ENCODE data around the gene TNFRSF6B.

The TNFRSF6B gene

DNA sequence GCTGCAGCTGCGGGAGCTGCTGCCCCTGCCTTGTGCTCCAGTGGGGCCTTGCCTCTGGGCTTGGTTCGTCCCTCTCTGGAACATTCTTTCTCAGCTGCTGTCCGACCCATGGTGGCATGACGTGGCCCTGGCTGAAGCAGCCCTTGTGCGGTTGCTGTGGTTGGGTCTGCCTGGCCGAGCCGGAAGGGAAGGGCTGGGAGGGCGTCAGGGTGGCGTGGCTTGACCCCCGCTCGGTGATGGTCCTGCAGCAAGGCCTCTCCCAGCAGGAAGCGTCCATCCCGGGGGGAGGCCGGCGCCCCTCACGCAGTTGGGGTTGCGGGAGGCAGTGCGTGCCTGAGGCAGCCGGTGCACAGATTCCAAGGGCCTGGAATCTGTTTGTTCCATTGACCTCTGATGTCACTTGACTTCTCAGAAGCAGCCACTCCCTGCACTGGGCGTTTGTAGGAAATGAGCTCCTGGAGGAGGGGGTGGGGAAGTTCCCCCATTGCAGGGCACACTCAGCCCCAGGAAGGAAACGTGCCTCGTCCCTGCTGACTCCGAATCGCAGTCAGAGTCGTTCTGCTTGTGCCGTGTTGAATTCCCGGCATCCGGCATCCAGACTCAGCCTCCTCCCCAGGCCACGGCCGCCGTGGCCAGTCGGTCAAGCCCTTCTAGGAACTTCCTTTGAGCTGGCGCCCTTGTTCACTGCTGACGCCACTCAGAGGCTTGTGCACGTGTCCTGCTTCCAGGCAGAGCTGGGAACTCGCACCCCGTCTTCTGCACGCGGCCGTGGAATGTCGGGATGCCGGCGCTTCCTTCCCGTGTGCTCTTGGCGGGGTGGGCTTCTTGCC lies 9.7 kb upstream of the TNFRSF6B start:
- no peak for DNase-seq

DNA sequence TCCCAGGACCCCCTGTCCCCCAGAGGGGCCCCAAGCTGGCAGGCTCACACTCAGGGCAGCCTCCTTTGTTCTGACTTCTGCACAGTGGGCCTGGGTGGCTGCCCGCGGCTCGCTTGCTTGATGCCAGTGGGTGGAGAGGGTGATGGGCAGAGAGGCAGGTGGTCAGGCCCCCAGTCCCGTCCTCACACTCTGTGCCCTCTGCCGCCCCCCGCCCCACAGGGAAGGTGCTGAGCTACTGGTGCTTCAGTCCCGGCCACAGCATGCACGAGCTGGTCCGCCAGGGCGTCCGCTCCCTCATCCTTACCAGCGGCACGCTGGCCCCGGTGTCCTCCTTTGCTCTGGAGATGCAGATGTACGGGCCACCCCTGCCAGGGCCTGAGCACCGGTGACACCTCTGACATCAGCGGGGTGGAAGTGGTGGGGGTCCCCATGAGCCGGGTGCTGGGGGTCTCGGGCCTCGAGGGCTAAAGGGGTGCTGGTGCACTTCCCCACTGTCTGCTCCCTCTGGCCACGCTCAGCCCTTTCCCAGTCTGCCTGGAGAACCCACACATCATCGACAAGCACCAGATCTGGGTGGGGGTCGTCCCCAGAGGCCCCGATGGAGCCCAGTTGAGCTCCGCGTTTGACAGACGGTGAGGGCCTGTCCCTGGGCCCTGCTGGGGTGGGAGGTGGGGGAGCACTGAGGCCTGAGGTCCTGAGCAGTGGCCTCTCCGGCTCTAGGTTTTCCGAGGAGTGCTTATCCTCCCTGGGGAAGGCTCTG lies 8.9 kb upstream of the TNFRSF6B start:
- DNase-seq: no peak

DNA sequence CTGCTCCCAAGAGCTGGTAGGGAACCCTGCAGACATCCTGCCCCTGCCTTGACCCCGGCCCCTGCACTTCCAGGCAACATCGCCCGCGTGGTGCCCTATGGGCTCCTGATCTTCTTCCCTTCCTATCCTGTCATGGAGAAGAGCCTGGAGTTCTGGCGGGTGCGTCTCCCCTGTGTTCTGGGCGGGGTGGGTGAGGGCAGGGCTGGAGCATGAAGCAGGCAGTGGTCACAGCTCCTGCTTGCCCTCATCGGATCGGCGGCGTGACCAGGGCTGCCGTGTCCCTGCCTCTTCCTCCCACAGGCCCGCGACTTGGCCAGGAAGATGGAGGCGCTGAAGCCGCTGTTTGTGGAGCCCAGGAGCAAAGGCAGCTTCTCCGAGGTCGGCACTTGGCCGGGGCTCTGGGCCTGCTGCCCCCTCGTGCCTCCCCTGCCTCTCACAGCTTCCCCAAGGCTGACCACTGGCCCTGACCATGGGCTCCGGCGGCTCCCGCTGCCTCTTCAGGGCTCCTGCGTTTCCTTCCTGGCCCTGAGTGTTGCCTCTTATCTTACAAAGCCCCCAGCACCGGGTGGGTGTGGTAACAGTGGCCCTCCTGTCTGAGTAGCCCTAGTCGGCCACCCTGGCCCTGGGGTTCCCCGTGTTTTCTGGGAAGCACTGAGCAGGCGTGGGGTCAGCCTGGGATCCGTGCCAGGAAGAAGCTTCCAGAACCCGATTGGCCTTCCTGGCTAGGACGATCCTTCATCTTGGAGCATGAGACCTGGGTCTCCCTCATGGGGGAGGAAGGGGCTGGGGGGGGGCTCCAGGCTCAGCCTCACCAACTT lies 8.0 kb upstream of the TNFRSF6B start:
- no peak for DNase-seq

DNA sequence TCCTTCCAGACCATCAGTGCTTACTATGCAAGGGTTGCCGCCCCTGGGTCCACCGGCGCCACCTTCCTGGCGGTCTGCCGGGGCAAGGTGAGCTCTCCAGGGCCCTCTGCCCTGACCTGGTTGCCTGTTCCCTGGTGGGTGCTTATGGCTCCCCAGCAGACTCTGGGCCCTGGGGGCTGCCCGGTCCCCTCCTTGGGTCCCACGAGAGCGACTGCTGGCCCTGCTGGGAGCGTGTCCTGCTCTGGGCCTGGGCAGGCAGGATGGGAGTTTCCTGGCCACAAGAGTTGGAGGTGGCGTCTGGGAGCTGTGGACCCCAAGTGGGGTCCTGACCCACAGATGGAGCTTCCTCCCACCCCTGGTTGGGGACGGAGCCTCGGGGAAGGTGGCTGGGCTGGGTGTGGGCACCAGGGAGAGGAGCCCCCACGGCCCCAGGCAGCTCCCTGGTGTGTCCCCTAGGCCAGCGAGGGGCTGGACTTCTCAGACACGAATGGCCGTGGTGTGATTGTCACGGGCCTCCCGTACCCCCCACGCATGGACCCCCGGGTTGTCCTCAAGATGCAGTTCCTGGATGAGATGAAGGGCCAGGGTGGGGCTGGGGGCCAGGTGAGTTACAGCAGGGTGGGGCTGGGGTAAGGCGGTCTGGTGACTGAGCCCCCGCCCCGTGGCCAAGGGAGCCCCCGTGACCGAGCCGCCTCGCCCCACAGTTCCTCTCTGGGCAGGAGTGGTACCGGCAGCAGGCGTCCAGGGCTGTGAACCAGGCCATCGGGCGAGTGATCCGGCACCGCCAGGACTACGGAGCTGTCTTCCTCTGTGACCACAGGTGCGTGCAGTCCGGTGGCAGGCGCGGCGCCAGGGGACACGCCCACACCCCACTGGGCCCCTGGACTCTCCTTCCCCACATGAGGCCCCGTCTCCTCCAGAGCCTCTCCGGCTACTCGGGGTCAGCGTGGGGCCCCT lies 7.1 kb upstream of the TNFRSF6B start:
- DNase-seq: no peak

DNA sequence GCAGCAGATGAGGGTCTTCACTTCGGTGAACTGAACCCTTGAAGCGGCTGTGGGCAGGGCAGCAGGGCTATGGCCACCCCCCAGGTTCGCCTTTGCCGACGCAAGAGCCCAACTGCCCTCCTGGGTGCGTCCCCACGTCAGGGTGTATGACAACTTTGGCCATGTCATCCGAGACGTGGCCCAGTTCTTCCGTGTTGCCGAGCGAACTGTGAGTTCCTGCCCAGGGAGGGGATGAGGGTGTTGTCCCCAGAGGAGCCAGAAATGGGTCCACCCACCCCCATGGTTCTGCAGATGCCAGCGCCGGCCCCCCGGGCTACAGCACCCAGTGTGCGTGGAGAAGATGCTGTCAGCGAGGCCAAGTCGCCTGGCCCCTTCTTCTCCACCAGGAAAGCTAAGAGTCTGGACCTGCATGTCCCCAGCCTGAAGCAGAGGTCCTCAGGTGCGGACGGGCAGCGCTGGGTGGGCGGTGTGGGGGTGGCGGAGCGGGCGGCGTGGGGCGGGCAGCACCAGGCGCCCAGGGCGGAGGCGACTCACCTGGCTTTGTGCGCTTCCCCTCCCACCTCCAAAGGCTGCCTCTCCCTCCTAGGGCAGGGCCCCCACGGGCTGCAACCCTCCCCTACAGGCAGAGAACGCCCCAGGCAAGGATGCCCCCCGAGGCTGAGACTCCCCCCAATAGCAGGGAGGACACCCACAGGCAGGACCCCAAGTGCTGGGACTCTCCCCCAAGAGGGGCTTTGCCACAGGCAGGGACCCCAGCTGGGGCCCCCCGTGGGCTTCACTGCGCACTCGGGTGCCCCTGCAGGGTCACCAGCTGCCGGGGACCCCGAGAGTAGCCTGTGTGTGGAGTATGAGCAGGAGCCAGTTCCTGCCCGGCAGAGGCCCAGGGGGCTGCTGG lies 6.2 kb upstream of the TNFRSF6B start:
- DNase-seq: no peak

DNA sequence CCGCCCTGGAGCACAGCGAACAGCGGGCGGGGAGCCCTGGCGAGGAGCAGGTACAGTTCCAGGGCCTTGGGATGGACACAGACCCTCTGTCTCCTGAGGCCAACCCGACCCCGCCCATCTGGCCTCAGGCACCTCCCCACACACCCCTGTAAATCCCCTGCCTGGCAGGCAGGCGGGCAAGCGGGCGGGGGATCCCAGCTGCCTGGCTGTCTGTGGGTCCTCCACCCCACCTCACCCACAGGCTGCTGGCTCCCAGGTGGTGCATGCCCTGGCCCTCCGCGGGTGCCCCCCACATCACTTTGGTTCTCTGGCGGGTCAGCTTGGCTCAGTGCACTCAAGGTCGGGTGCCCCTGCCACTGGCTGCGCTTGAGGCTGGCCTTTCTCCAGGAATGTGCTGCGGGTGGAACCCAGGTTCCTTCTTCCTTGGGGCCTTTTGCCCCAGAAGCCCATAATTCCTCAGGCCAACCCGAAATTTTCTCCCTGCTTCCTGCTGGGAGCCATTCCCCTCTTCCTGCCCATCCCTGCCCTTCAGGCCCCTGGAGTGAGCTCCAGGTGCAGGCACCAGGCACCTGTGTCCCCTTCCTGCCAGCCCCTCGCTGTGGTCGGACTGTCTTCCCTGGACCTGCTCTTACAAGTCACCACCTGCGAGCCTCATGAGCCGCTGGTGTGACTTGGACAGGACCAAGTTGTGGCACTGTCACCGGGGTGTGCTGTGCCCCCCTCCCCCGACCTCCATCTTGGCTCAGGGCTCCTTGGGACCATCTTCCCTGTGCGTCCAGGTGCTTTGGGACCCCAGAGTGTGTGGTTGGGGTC lies 5.3 kb upstream of the TNFRSF6B start:
- DNase-seq: no peak

DNA sequence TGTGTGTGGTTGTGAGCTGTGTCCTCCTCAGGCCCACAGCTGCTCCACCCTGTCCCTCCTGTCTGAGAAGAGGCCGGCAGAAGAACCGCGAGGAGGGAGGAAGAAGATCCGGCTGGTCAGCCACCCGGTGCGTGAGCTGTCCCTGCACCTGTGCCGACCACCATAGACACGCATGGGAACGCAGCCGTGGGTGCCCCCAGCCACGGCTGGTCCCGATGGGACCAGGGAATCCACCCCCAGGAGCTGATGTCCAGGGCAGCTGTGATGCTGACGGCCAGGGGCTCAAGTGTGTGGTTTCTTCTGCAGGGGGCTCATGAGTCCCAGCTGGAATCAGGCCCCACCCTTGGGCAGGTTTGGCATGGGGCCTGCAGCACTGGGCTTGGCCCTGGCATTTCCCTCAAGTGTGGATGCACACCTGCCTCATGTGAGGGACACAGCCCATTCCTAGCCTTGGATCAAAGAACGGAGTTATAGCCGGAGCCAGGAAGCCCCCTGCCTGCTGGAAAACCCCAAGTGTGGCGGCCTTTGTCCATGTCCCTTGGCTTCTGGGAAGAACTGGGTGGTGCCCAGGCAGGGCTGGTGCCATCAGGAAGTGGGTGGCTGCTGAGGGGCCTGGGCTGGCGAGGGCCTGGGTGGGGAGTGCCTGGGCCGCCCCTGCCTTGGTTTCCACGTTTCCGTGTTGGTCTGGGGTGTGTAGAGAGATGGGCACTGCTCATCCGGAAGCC lies 4.6 kb upstream of the TNFRSF6B start:
- no peak for DNase-seq

DNA sequence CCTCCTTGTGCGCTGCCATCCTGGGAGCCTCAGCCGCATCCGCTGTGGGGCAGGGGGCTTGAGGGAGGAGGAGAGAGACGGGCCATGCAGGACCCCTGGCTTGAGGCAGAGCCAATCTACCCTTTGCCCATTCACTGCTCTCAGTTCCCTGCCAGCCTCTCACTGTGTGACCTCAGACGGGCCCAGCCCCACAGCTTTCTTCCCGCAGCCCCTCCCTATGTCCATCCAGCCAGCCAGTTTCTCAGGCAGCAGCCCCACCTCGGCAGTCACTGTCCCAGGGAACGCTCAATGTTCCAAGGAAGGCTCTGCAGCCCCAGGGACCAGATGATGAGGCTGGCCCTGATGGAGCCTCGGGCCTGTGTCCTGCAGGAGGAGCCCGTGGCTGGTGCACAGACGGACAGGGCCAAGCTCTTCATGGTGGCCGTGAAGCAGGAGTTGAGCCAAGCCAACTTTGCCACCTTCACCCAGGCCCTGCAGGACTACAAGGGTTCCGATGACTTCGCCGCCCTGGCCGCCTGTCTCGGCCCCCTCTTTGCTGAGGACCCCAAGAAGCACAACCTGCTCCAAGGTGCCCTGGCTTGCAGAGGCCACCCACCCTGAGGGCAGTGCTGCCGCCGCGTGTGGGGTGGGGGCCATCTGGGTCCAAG lies 3.9 kb upstream of the TNFRSF6B start:
- no peak for DNase-seq

DNA sequence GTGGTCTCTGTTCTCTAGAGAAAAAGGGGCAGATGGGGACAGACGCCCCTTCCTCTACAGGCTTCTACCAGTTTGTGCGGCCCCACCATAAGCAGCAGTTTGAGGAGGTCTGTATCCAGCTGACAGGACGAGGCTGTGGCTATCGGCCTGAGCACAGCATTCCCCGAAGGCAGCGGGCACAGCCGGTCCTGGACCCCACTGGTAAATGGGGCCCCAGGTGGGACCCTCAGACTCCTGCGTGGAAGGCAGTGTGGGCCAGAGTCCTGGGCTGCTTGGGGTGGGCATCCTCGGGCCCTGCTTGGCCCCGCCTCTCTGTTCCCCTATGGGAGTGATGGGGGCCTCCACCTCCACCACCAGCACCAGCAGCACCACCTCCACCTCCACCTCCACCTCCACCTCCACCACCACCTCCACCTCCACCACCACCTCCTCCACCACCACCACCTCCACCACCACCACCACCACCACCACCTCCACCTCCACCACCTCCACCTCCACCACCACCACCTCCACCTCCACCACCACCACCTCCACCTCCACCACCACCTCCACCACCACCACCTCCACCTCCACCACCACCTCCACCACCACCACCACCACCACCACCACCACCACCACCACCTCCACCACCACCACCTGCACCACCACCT lies 3.2 kb upstream of the TNFRSF6B start:
- no peak for DNase-seq

DNA sequence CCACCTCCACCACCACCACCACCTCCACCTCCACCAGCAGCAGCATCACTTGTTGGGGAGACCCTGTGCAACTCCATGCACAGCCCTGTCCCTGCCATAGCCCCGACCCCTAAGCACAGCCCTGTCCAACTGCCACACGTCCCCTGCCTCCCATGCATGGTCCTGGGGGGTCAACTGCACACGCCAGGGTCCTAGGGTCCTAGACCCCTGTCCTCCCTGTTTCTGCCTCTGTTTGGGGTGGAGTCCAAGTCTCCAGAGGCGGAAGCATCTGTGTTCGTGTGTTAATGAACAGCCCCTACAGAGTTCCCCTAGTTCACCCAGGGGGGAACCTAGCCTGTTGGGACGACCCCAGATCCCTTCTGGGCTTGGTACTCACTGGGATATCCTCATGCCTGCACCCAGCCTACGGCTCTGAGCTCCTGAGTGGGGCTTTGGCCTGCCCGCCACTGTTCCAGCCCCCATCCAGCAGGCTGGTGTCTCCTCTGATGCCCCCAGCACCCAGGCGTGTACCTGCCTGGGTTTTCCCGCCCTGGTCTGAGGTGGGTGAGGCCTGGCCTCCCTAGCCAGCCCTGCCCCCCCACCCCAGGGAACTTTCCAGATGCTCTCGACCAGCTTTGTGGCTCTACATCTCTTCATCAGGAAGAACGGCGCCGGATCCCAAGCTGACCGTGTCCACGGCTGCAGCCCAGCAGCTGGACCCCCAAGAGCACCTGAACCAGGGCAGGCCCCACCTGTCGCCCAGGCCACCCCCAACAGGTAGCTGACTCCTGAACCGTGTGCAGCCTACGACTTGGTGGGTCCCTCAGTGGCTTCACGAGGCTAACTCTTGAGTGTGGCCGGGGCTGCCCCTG lies 2.5 kb upstream of the TNFRSF6B start:
- no peak for DNase-seq

DNA sequence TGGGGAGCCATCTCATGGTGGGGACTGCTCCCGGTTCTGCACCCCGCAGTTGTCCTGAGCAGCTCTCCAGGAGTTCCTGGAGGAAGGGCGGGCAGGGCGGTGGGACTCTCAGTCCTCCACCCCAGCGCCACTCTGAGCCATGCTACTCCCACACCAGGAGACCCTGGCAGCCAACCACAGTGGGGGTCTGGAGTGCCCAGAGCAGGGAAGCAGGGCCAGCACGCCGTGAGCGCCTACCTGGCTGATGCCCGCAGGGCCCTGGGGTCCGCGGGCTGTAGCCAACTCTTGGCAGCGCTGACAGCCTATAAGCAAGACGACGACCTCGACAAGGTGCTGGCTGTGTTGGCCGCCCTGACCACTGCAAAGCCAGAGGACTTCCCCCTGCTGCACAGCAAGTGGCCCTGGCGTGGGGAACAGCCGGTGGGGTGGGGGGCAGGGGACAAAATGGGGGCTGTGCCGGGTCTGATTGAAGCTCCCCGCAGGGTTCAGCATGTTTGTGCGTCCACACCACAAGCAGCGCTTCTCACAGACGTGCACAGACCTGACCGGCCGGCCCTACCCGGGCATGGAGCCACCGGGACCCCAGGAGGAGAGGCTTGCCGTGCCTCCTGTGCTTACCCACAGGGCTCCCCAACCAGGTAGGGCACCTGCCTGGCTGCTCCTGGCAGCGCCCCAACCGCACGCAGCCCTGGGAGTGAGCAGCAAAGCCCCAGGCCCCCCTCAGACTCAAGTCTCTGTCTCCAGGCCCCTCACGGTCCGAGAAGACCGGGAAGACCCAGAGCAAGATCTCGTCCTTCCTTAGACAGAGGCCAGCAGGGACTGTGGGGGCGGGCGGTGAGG lies 1.6 kb upstream of the TNFRSF6B start:
- no peak for DNase-seq

DNA sequence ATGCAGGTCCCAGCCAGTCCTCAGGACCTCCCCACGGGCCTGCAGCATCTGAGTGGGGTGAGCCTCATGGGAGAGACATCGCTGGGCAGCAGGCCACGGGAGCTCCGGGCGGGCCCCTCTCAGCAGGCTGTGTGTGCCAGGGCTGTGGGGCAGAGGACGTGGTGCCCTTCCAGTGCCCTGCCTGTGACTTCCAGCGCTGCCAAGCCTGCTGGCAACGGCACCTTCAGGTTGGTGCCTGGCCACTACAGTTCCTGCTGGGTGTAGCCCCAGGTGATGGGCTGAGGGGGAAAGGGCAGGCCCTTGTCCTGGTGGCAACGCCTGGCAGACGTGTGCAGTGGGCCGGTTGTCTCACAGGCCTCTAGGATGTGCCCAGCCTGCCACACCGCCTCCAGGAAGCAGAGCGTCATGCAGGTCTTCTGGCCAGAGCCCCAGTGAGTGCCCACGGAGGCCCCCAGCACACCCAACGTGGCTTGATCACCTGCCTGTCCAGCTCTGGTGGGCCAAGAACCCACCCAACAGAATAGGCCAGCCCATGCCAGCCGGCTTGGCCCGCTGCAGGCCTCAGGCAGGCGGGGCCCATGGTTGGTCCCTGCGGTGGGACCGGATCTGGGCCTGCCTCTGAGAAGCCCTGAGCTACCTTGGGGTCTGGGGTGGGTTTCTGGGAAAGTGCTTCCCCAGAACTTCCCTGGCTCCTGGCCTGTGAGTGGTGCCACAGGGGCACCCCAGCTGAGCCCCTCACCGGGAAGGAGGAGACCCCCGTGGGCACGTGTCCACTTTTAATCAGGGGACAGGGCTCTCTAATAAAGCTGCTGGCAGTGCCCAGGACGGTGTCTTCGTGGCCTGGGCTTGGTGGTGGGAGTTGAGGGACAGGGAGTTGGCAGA lies 787 bp upstream of the TNFRSF6B start:
- no peak for DNase-seq

DNA sequence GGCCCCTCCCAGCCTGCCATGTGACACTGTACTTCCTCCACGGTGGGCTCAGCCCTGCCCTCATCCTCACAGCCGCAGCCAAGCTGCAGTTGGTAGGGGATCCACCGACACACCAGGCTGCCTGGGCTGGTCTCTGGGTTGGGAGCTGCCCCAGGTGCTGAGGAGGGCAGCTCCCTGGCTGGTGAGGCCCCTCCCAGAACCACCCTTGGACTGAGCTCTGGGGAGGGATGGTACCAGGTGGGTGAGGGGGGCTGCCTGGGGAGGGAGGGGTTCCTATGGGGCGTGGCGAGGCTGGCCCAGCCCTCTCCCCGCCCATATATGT lies 185 bp upstream of the TNFRSF6B start:
- DNase-seq: no peak

DNA sequence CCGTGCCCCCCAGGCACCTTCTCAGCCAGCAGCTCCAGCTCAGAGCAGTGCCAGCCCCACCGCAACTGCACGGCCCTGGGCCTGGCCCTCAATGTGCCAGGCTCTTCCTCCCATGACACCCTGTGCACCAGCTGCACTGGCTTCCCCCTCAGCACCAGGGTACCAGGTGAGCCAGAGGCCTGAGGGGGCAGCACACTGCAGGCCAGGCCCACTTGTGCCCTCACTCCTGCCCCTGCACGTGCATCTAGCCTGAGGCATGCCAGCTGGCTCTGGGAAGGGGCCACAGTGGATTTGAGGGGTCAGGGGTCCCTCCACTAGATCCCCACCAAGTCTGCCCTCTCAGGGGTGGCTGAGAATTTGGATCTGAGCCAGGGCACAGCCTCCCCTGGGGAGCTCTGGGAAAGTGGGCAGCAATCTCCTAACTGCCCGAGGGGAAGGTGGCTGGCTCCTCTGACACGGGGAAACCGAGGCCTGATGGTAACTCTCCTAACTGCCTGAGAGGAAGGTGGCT lies 960 bp downstream of the TNFRSF6B start:
- DNase-seq: no peak

DNA sequence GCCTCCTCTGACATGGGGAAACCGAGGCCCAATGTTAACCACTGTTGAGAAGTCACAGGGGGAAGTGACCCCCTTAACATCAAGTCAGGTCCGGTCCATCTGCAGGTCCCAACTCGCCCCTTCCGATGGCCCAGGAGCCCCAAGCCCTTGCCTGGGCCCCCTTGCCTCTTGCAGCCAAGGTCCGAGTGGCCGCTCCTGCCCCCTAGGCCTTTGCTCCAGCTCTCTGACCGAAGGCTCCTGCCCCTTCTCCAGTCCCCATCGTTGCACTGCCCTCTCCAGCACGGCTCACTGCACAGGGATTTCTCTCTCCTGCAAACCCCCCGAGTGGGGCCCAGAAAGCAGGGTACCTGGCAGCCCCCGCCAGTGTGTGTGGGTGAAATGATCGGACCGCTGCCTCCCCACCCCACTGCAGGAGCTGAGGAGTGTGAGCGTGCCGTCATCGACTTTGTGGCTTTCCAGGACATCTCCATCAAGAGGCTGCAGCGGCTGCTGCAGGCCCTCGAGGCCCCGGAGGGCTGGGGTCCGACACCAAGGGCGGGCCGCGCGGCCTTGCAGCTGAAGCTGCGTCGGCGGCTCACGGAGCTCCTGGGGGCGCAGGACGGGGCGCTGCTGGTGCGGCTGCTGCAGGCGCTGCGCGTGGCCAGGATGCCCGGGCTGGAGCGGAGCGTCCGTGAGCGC lies 1.6 kb downstream of the TNFRSF6B start:
- no peak for DNase-seq
